Caco-2 (cell line): ENCODE measurements around the gene CDK10. TPM values are rescaled to one million over a fixed set of nuclear protein-coding genes. Genes with fewer than 3 reads are reported as not detected.
"Not testable (repeated sequence)": the region's sequence is repeated elsewhere in the genome, so short reads cannot be mapped to it uniquely, and the experiment has no call there.

Experiments used
- BruUV-seq: library from RNA; stranded (reverse); fragments of 400-500 nt; replicated peaks from 2 replicates; lab custom pipeline; 2021; lab: Mats Ljungman, UMichigan
- CTCF ChIA-PET: fragments of 300-600 bp; sonication (Branson Sonifier 250); formaldehyde crosslinking; loops from one replicate; lab custom pipeline; 2022; ENCODE audit warnings: antibody characterized with exemption; lab: Charles Lee
- POLR2A ChIA-PET: fragments of 300-600 bp; sonication (Branson Sonifier 250); formaldehyde crosslinking; loops from one replicate; lab custom pipeline; 2022; ENCODE audit warnings: antibody characterized with exemption; lab: Charles Lee
- DNase-seq, 2 experiments: peaks; one replicate each; pipeline versions ENCODE4 v3.0.0 to v3.0.0-alpha.2; 2020 to 2022
- H3K27me3 ChIP-seq: replicated peaks from 2 replicates; pipeline ENCODE4 v1.6.0; 2011; ENCODE audit warnings: low read length; ENCODE audit not compliant: control insufficient read depth, insufficient read depth
- H3K36me3 ChIP-seq: 2 replicates; pipeline ENCODE4 v1.5.1; 2011; ENCODE audit warnings: low read length; ENCODE audit not compliant: control insufficient read depth, insufficient read depth
- H3K4me1 ChIP-seq: fragments of 250-450 bp; sonication (Bioruptor Pico); 2 replicates; pipeline ENCODE4 v1.5.1; 2020; ENCODE audit warnings: mild to moderate bottlenecking
- H3K4me3 ChIP-seq: 2 replicates; pipeline ENCODE4 v1.5.1; 2011; ENCODE audit warnings: low read depth, mild to moderate bottlenecking, control low read depth, low read length
- H3K9me3 ChIP-seq: fragments of 250-450 bp; sonication (Bioruptor Pico); 2 replicates; pipeline ENCODE4 v1.5.1; 2020; ENCODE audit warnings: mild to moderate bottlenecking, moderate library complexity
- H3K27ac Mint-ChIP-seq: one replicate; pipeline ENCODE4 v1.8.0; 2022; ENCODE audit warnings: mixed read lengths; ENCODE audit not compliant: unreplicated experiment
- H3K27me3 Mint-ChIP-seq: one replicate; pipeline ENCODE4 v1.8.0; 2022; ENCODE audit warnings: mixed read lengths; ENCODE audit not compliant: insufficient read depth, unreplicated experiment
- H3K36me3 Mint-ChIP-seq: one replicate; pipeline ENCODE4 v1.8.0; 2022; ENCODE audit warnings: mild to moderate bottlenecking, mixed read lengths; ENCODE audit not compliant: insufficient read depth, unreplicated experiment
- H3K4me1 Mint-ChIP-seq: one replicate; pipeline ENCODE4 v1.8.0; 2022; ENCODE audit warnings: low read depth, mixed read lengths; ENCODE audit not compliant: unreplicated experiment
- H3K4me3 Mint-ChIP-seq: one replicate; pipeline ENCODE4 v1.8.0; 2022; ENCODE audit warnings: mild to moderate bottlenecking, moderate library complexity, mixed read lengths; ENCODE audit not compliant: unreplicated experiment
- H3K9me3 Mint-ChIP-seq: one replicate; pipeline ENCODE4 v1.8.0; 2022; ENCODE audit warnings: mixed read lengths; ENCODE audit not compliant: unreplicated experiment
- intact Hi-C: fragments of 100-400 bp; cut with micrococcal nuclease; formaldehyde crosslinking; loops from one replicate; pipeline ENCODE4 v1.10.0; 2022; ENCODE audit not compliant: unreplicated experiment
- total RNA-seq: library from RNA; stranded (reverse); gene quantifications from 2 replicates; pipeline ENCODE4 v1.2.3, GENCODE V29; 2022
- TF ChIP-seq, protein P1 (sequence below), 2 experiments: fragments of 200-600 bp in 1 of 2; IDR thresholded peaks; 1 replicate in 1 of 2; 2 replicates in 1 of 2; pipeline versions ENCODE4 v1.5.1 to v1.8.0; 2011 to 2022; ENCODE audit warnings: antibody characterized with exemption in 1 of 2, control low read depth in 1 of 2, inconsistent platforms in 1 of 2, low read depth in 1 of 2, low read length in 1 of 2, mild to moderate bottlenecking in 1 of 2, moderate library complexity in 1 of 2; ENCODE audit not compliant: insufficient read depth in 1 of 2, severe bottlenecking in 1 of 2, unreplicated experiment in 1 of 2

The CDK10 gene
- total RNA-seq, 1 experiment from 2014 or later, result 135 TPM

DNA sequence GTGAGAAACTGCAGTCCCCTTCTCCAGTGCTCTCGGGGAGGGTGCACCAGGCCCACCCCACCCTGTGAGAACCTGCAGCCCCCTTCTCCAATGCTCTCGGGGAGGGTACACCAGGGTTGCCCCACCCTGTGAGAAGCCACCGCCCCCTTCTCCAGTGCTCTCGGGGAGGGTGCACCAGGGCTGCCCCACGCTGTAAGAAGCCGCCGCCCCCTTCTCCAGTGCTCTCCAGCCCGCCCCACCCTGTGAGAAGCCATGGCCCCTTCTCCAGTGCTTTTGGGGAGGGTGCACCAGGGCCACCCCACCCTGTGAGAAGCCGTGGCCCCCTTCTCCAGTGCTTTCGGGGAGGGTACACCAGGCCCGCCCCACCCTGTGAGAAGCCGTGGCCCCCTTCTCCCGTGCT, 16.7 kb upstream of the CDK10 start:
- no TSS peak for BruUV-seq
- Mint-ChIP-seq H3K4me1 (no peaks in the 10 kb centered on the region), H3K36me3 (peaks cover 14% of the 10 kb centered on the region), H3K27ac (no peak overlapping the region), H3K4me3 (no peak overlapping the region), H3K9me3 (peaks cover 16% of the 10 kb centered on the region), H3K27me3 (no peaks in the 10 kb centered on the region)
- Histone ChIP-seq H3K36me3 (no peaks in the 10 kb centered on the region), H3K9me3 (peaks cover 14% of the 10 kb centered on the region), H3K4me1 (no peaks in the 10 kb centered on the region), H3K27me3 (no peaks in the 10 kb centered on the region), H3K4me3 (no peak overlapping the region)
- POLR2A ChIA-PET, result no interaction called here
- intact Hi-C loops, result no loop called here
- CTCF ChIA-PET, result interaction anchor here (1.9 kb wide), 1 partner anchor 30 kb away, joined by 7 read pairs; no protein-coding TSS in a partner anchor
- TF ChIP-seq, protein P1, sequence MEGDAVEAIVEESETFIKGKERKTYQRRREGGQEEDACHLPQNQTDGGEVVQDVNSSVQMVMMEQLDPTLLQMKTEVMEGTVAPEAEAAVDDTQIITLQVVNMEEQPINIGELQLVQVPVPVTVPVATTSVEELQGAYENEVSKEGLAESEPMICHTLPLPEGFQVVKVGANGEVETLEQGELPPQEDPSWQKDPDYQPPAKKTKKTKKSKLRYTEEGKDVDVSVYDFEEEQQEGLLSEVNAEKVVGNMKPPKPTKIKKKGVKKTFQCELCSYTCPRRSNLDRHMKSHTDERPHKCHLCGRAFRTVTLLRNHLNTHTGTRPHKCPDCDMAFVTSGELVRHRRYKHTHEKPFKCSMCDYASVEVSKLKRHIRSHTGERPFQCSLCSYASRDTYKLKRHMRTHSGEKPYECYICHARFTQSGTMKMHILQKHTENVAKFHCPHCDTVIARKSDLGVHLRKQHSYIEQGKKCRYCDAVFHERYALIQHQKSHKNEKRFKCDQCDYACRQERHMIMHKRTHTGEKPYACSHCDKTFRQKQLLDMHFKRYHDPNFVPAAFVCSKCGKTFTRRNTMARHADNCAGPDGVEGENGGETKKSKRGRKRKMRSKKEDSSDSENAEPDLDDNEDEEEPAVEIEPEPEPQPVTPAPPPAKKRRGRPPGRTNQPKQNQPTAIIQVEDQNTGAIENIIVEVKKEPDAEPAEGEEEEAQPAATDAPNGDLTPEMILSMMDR (IDR thresholded peaks at IDR 0.05; ENCODE audit: insufficient read depth in 1 of 2, low read depth in 1 of 2, low read length in 1 of 2, severe bottlenecking in 1 of 2, unreplicated experiment in 1 of 2), result no peak
- no peak for DNase-seq

GRCh38 chr16:89670496-89671431, 15.7 kb upstream of the CDK10 start:
- POLR2A ChIA-PET, result interaction anchor here (0.6 kb wide), 1 partner anchor 453 kb away, joined by 3 read pairs; the partner anchor contains the start of gene ZNF778
- Histone ChIP-seq H3K9me3 (peaks cover 15% of the 10 kb centered on the region), H3K4me1 (no peaks in the 10 kb centered on the region), H3K4me3 (no peak overlapping the region), H3K36me3 (no peaks in the 10 kb centered on the region), H3K27me3 (no peaks in the 10 kb centered on the region)
- Mint-ChIP-seq H3K27me3 (no peaks in the 10 kb centered on the region), H3K4me1 (no peaks in the 10 kb centered on the region), H3K9me3 (peaks cover 14% of the 10 kb centered on the region), H3K36me3 (peaks cover 16% of the 10 kb centered on the region), H3K4me3 (no peak overlapping the region), H3K27ac (no peak overlapping the region)
- BruUV-seq, result no TSS peak
- no peak for DNase-seq
- CTCF ChIA-PET, result interaction anchor here (0.8 to 1.9 kb wide), 2 partner anchors 29 to 71 kb away, joined by 3 to 7 read pairs; no protein-coding TSS in a partner anchor
- TF ChIP-seq, protein P1 (IDR thresholded peaks at IDR 0.05; ENCODE audit: insufficient read depth in 1 of 2, low read depth in 1 of 2, low read length in 1 of 2, severe bottlenecking in 1 of 2, unreplicated experiment in 1 of 2), result no peak
- intact Hi-C loops, result no loop called here

- H3K27me3 Mint-ChIP-seq, H3K4me1 Mint-ChIP-seq, BruUV-seq, H3K4me3 ChIP-seq, H3K4me1 ChIP-seq, intact Hi-C loops, H3K9me3 ChIP-seq, H3K36me3 ChIP-seq, H3K9me3 Mint-ChIP-seq, H3K4me3 Mint-ChIP-seq, H3K27me3 ChIP-seq, H3K27ac Mint-ChIP-seq, DNase-seq: not testable (repeated sequence)
- peaks cover 13% of the 10 kb centered on the region for H3K36me3 Mint-ChIP-seq
- CTCF ChIA-PET, result interaction anchor here (1.9 kb wide), 1 partner anchor 29 kb away, joined by 7 read pairs; no protein-coding TSS in a partner anchor
- POLR2A ChIA-PET, result interaction anchor here (0.6 kb wide), 1 partner anchor 454 kb away, joined by 3 read pairs; the partner anchor contains the start of gene ZNF778
These were observed 14.9 kb upstream of the CDK10 start for GRCh38 chr16:89671565-89671964.
